AG09319 (cell line): ENCODE data around the gene SLC35A4.
A peak's percentile ranks its signal among the peaks of the same experiment; 100 is the strongest.

ENCODE experiments used
- DNase-seq: peaks from one replicate; pipeline ENCODE4 v3.0.0-alpha.2; 2010; ENCODE audit warnings: low read depth; ENCODE audit errors: extremely low read depth
- TF ChIP-seq, protein P1 (sequence below): IDR thresholded peaks from 2 replicates; pipeline ENCODE4 v1.5.1; 2011; ENCODE audit warnings: low read depth, mild to moderate bottlenecking, inconsistent platforms, low read length, moderate library complexity

The SLC35A4 gene

DNA sequence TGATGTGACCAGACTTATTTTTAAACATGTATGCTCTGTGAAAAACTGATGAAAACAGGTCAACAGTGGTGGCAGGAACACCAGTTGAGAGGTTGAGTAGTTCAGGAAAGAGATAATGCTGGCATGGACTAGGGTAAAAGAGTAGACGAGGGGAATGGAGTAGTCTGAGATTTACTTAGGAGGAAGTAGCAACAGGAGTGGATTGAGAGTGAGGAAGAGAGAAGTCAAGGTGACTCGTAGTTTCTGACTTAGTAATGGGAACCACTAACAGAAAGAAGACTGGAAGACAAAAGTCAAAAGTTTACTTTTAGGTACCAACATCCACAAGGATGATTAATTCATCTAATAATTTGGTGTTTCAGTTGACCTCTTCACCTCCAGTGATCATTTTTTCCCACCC is 11.0 kb upstream of the SLC35A4 start:
- no peak for DNase-seq
- TF ChIP-seq, protein P1, sequence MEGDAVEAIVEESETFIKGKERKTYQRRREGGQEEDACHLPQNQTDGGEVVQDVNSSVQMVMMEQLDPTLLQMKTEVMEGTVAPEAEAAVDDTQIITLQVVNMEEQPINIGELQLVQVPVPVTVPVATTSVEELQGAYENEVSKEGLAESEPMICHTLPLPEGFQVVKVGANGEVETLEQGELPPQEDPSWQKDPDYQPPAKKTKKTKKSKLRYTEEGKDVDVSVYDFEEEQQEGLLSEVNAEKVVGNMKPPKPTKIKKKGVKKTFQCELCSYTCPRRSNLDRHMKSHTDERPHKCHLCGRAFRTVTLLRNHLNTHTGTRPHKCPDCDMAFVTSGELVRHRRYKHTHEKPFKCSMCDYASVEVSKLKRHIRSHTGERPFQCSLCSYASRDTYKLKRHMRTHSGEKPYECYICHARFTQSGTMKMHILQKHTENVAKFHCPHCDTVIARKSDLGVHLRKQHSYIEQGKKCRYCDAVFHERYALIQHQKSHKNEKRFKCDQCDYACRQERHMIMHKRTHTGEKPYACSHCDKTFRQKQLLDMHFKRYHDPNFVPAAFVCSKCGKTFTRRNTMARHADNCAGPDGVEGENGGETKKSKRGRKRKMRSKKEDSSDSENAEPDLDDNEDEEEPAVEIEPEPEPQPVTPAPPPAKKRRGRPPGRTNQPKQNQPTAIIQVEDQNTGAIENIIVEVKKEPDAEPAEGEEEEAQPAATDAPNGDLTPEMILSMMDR: no peak

DNA sequence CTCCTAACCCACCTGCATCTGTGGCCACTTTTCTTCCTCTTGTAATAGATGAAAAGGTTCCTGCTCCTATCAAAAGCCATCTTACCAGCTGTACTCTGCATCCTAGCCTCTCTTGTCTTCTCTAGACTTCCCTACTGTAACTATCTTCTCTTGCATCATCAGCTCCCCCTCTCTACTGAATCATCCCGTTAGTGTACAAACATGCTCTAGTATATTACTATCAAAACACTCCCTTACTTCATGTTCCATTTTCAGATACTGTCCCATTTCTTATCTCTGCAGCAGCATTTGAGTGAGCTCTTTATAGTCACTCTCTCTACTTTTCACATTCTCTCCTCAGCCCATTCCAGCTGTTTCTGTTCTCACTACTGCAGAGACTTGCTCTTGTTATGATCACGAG is 10.2 kb upstream of the SLC35A4 start:
- TF ChIP-seq, protein P1: no peak
- no peak for DNase-seq

DNA sequence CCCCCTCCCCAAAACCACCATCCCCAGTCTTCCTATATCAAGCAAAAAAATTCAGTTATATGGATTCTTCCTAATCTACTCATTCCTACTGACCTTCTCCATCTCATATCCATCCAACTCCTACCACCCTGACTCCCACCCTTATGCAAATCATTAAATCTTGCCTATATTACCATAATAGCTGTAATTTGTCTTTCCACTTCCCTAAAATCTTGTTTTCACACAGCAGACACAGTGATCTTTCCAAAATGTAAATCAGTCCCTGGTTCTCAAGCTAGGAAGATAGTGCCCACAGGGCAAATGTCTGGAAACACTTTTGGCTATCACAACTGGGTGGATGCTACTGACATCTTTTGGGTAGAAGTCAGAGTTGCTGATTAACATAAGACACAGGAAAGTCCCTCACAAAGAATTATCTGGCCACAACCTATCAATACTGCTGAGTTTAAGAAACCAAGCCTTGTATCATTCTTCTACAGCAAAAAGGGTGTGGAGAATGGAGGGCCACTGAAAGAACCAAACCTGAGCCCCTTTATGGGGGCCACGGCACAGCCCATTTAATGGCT is 8.8 kb upstream of the SLC35A4 start:
- DNase-seq: no peak
- TF ChIP-seq, protein P1: no peak

DNA sequence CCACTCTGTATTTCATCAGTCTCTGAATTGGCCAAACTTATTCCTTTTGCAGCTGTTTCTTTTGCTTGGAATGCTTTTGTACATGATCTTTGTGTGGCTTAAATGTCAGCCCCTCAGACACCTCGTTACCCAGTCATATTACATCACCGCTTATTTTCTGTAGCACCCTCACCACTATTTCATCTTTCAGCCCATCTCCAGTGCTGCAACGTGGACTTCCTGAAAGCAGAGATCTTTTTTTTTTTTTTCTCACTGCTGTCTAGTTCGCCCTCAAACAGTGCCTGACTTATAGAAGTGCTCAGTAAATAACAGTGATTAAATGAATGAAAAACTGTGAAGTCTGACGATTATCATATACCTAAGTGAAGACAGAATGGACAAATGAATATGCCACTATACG is 8.2 kb upstream of the SLC35A4 start:
- no peak for DNase-seq
- TF ChIP-seq, protein P1: no peak

DNA sequence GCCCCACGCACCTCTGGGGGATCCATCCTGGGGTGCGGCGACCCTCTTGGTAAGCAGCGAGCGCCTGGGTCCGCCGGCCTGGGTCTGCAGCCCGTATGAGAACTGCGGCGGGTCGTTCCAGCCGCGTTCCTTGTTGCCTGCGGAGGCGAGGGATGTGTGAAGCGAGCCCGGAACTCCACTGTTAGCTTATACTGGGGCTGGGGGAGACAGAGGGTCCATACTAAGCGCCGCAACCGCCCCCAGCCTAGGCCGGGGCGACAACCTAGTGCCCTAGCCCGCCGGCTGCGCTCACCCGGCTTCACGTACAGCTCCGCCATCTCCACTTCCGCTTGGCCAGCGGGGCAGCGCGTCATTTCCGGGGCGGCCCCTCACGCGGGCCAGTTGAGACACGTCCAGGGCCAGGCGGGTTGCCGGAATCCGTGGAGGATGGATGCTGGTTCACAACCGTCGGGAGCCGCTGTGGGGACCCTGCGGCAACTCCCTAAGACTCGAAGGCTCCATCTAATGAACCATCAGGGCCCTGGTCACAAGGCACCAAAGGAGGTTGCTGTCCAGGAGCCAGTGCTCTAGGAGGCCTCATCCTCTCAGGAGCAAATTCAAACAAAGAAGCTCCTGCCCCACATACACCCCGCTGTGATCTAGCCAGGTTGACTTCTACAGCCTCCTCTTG is 7.4 kb upstream of the SLC35A4 start, which contains the start of gene SRA1:
Gene SRA1 (minus strand): TSS at position 338 of the 670 bp plus-strand sequence. CDS start 21 bp downstream, at position 317.
- TF ChIP-seq, protein P1: no peak
- peak; percentile 73 for DNase-seq

DNA sequence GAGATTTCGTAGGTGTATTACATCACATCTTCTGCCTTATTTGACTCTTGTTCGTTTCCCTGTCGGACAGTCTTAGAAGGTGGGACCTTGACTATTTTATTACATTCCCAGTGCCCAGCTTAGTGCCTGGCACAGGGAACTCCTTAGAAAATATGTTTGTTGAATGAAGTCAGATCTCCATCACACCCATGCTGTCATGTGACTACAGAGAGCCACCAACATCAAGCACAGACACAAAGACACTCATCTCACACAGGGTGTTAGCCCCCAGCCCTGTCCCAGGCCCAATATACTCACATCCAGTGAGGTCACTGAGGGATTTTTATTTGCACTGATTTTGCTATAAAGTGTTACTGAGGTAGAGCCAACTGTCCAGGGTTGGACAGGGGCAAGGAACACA is 6.7 kb upstream of the SLC35A4 start:
- TF ChIP-seq, protein P1: no peak
- no peak for DNase-seq

DNA sequence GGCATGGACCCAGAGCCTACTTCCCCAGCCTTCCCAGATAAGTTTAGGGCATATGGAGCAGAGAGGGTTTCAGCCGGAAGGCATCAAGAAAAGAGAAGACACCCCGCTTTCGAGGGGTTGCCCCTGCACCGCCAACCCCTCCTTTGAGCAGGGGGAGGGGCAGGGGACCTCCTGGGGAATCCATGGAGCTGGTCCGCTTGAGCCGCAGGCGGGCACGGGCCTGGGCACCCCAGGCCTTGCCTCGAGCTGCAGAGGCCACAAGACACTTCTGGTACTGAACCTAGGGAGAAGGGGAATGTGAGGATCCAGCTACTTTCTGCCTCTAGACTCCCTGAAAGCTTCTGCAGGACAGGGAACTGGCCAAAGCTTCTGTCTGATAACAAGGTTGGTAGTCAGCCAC is 6.1 kb upstream of the SLC35A4 start:
- no peak for DNase-seq
- TF ChIP-seq, protein P1: no peak
